HG03060 (cell line): ENCODE results near the gene ABHD6.
"Not testable (repeated sequence)": the region's sequence is repeated elsewhere in the genome, so short reads cannot be mapped to it uniquely, and the experiment has no call there.

Experiments
- ATAC-seq: cut with Tn5 transposase; IDR thresholded peaks from one replicate; pipeline ENCODE4 v1.9.1; 2021; ENCODE audit warnings: low read depth, moderate number of reproducible peaks; ENCODE audit not compliant: unreplicated experiment

Gene ABHD6

DNA sequence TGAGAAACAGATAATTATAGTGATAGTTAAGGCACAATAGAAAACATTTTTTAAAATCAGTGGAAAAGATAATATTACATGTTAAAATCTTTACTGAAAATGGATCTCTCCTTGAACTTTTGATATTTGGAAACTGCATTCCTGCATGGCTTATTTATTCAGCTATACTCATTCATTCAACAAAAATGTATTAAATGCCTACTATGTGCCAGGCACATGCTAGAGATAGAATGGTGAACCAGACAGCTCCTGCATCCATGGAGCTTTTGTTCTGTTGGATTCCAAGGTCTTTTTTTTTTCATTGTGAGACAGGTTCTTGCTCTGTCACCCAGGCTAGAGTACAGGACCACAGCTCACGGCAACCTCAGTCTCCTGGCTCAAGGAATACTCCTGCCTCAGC is 99.6 kb downstream of the ABHD6 start:
- no peak for ATAC-seq

DNA sequence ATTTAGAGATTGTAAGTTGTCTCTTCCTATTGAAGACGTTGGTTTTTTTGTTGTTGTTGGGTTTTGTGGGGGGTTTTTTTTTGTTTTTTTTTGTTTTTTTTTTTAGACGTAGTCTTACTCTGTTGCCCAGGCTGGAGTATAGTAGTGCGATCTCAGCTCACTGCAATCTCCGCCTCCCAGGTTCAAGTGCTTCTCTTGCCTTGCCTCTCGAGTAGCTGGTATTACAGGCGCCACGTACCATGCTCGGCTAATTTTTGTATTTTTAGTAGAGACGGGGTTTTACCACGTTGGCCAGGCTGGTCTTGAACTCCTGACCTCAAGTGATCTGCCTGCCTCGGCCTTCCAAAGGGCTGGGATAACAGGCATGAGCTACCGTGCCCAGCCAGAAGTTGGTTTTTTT is 101.6 kb downstream of the ABHD6 start:
- ATAC-seq, result not testable (repeated sequence)

DNA sequence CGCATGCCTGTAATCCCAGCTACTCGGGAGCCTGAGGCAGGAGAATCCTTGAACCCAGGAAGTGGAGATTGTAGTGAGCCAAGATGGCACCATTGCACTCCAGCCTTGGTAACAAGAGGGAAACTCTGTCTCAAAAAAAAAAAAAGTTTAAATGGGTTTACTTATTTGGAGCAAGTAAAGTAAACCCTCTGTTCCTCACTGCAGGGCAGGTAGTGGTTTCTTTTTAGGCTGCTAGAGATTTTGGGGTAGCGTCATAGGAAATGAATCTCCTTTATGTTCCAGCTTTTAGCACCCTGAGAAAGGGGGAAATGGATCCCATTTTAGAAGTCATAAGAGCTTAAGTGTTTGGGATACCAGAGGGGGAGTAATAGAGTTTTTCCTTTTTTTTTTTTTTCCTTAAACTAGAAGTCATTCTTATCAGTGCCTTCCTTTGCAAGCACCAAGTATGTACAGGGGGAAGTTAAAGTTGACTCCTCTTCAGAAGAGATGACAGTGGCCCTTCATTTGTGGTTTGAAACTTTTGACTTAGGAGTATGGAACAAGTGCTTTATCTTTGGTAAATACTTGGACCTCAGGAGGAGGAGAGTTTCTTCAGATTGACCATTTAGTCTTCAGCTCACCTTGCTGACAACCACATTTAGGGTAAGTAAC is 103.1 kb downstream of the ABHD6 start:
- no peak for ATAC-seq

DNA sequence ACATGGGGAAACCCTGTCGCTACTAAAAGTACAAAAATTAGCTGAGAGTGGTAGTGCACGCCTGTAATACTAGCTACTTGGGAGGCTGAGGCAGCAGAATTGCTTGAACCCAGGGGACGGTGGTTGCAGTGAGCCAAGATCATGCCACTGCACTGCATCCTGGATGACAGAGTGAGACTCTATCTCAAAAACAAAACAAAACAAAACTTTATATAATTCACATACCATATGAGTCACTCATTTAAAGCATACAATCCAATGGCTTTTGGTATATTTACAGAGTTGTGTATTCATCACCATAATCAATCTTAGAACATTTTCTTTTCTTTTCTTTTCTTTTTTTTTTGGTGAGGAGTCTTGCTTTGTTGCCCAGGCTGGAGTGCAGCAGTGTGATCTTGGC is 103.8 kb downstream of the ABHD6 start:
- no peak for ATAC-seq

DNA sequence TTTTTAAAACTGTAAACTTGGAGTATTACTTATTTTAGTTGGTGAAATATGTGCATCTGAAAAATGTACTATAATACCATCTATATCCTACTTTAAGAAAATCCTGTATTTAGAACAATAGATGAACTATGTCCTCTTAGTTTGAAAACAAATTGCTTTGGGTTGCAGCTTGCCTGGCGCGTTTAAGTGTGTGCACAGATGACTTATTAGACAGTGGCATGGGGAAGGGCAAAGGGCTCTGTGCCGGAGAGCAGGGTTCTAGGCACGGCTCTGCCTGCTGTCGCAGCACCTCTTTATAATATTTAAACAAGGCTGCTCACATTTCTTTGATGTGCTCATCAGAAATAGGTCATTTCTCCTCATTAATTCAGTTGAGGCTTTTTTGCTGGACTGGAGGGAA is 105.1 kb downstream of the ABHD6 start:
- ATAC-seq, result no peak
